Endothelial cell of umbilical vein (primary cell): Measurements from ENCODE around the gene TPO.

Experiments used
- CTCF ChIP-seq, 2 donors: IDR thresholded peaks; 1 replicate in 1 of 2; 2 replicates in 1 of 2; pipeline ENCODE4 v1.5.1; 2011; ENCODE audit warnings: low read length in 2 of 2, mild to moderate bottlenecking in 2 of 2, moderate library complexity in 2 of 2, control low read depth in 1 of 2, inconsistent platforms in 1 of 2, low read depth in 1 of 2; ENCODE audit not compliant: insufficient read depth in 1 of 2; ENCODE audit errors: extremely low read depth in 1 of 2
- EZH2 ChIP-seq: IDR thresholded peaks from 2 replicates; pipeline ENCODE4 v1.6.1; 2012; ENCODE audit warnings: borderline replicate concordance, low read depth, mild to moderate bottlenecking, moderate library complexity, low read length, inconsistent platforms; ENCODE audit not compliant: severe bottlenecking
- FOS ChIP-seq: IDR thresholded peaks from 2 replicates; pipeline ENCODE4 v1.6.1; 2011; ENCODE audit warnings: mild to moderate bottlenecking, low read length, moderate library complexity, borderline replicate concordance; ENCODE audit not compliant: insufficient read depth
- JUN ChIP-seq: IDR thresholded peaks from 2 replicates; pipeline ENCODE4 v1.6.1; 2011; ENCODE audit warnings: borderline replicate concordance, low read depth; ENCODE audit not compliant: insufficient read length, insufficient read depth
- MAX ChIP-seq: IDR thresholded peaks from 2 replicates; pipeline ENCODE4 v1.6.1; 2011; ENCODE audit not compliant: insufficient read depth, insufficient read length
- POLR2A ChIP-seq: IDR thresholded peaks from 2 replicates; pipeline ENCODE4 v1.6.1; 2012; ENCODE audit warnings: low read depth, mild to moderate bottlenecking, control low read depth, low read length
- POLR2AphosphoS5 ChIP-seq: IDR thresholded peaks from 2 replicates; pipeline ENCODE4 v1.6.1; 2012; ENCODE audit warnings: low read depth, mild to moderate bottlenecking, control low read depth, low read length, moderate library complexity; ENCODE audit not compliant: insufficient read depth

- no peak for TF ChIP-seq EZH2
- no peak for TF ChIP-seq CTCF (IDR thresholded peaks at IDR 0.05; ENCODE audit: extremely low read depth in 1 of 2, insufficient read depth in 1 of 2, low read depth in 1 of 2, low read length in 2 of 2)
- no peak for TF ChIP-seq MAX
- no peak for TF ChIP-seq POLR2A
- TF ChIP-seq FOS, result no peak
- no peak for TF ChIP-seq POLR2AphosphoS5
- no peak for TF ChIP-seq JUN
Measured at GRCh38 chr2:1429895-1430294, 16.6 kb downstream of the TPO start.
